Endothelial cell (in vitro differentiated cells): Measurements from ENCODE around the gene ARHGEF12. TPM values are rescaled to one million over a fixed set of nuclear protein-coding genes. Genes with fewer than 3 reads are reported as not detected.

Source experiments
- DNase-seq: peaks from one replicate; pipeline ENCODE4 v3.0.0; 2021; ENCODE audit warnings: low spot score
- H3K27ac Mint-ChIP-seq: one replicate; pipeline ENCODE4 v1.8.0; 2021; ENCODE audit warnings: mixed read lengths, inconsistent platforms; ENCODE audit not compliant: unreplicated experiment
- H3K27me3 Mint-ChIP-seq: one replicate; pipeline ENCODE4 v1.8.0; 2021; ENCODE audit warnings: mild to moderate bottlenecking, moderate library complexity, mixed read lengths, inconsistent platforms; ENCODE audit not compliant: unreplicated experiment
- H3K36me3 Mint-ChIP-seq: one replicate; pipeline ENCODE4 v1.8.0; 2021; ENCODE audit warnings: mild to moderate bottlenecking, low read depth, mixed read lengths, inconsistent platforms; ENCODE audit not compliant: unreplicated experiment
- H3K4me1 Mint-ChIP-seq: one replicate; pipeline ENCODE4 v1.8.0; 2021; ENCODE audit warnings: mild to moderate bottlenecking, mixed read lengths, inconsistent platforms; ENCODE audit not compliant: unreplicated experiment
- H3K4me3 Mint-ChIP-seq: one replicate; pipeline ENCODE4 v1.8.0; 2021; ENCODE audit warnings: mild to moderate bottlenecking, mixed read lengths, inconsistent platforms; ENCODE audit not compliant: unreplicated experiment
- H3K9me3 Mint-ChIP-seq: one replicate; pipeline ENCODE4 v1.8.0; 2021; ENCODE audit warnings: mixed read lengths, inconsistent platforms; ENCODE audit not compliant: unreplicated experiment
- long read RNA-seq: library from polyadenylated mRNA; unstranded; transcript quantifications from one replicate; pipeline ENCODE4 v2.0.0, GENCODE V29; 2020; ENCODE audit not compliant: unreplicated experiment
- total RNA-seq: library from RNA; stranded (reverse); fragmentation: NEBNext Ultra II Directional; extraction: Animal tissue kit (Norgen Biotek cat#: 25700); gene quantifications from one replicate; pipeline ENCODE4 v1.2.1, GENCODE V29; 2021; ENCODE audit not compliant: unreplicated experiment
- TF ChIP-seq, protein P1 (sequence below): fragments of 200-600 bp; sonication (generic); IDR thresholded peaks from one replicate; pipeline ENCODE4 v1.5.0; 2021; ENCODE audit warnings: antibody characterized with exemption; ENCODE audit not compliant: unreplicated experiment

The ARHGEF12 gene, protein sequence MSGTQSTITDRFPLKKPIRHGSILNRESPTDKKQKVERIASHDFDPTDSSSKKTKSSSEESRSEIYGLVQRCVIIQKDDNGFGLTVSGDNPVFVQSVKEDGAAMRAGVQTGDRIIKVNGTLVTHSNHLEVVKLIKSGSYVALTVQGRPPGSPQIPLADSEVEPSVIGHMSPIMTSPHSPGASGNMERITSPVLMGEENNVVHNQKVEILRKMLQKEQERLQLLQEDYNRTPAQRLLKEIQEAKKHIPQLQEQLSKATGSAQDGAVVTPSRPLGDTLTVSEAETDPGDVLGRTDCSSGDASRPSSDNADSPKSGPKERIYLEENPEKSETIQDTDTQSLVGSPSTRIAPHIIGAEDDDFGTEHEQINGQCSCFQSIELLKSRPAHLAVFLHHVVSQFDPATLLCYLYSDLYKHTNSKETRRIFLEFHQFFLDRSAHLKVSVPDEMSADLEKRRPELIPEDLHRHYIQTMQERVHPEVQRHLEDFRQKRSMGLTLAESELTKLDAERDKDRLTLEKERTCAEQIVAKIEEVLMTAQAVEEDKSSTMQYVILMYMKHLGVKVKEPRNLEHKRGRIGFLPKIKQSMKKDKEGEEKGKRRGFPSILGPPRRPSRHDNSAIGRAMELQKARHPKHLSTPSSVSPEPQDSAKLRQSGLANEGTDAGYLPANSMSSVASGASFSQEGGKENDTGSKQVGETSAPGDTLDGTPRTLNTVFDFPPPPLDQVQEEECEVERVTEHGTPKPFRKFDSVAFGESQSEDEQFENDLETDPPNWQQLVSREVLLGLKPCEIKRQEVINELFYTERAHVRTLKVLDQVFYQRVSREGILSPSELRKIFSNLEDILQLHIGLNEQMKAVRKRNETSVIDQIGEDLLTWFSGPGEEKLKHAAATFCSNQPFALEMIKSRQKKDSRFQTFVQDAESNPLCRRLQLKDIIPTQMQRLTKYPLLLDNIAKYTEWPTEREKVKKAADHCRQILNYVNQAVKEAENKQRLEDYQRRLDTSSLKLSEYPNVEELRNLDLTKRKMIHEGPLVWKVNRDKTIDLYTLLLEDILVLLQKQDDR (N-terminal part only)
- 128 TPM for total RNA-seq
- long read RNA-seq, partial matches to known transcripts, result 3 of 6 reads
- long read RNA-seq, other reads (novel, unspliced or antisense), result 3 of 6 reads

DNA sequence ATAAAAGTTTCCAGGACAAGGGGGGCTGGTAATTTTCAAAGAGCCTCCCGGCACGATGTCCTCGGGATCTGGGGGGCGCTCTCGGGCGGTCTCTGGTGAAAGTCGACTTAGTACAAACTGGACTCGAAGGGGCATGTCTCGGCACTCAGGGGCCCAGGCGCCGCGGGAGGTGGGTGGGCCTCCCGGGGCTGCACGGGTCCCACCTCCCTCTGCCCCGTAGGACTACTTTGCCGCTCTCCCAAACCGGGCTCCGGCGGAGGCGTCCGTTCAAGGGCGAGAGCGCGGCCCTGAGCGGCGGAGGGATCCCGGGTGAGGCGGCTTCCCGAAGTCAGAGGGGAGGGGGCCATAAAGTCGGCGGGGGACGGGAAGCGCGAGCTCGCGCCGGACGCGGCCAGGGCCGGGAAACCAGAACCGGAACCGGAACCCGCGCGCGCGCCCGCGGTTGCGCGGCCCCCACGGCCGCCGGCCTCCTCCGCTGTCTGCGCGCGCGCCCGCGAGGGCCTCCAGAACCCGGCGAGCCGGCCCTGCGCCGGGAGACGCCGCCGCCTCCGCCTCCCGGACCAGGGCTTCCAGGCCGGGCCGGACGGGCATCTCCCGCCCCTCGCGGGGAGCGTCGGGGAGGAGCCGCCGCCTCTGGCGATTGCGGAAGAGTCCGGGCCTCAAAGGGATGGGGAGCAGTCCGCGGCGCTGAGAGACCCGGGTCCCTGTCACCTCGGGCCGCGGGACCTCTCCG lies at the start of gene ARHGEF12:
Gene ARHGEF12, plus strand, starts transcription at position 506 of the 733 bp plus-strand sequence. CDS start 831 bp downstream, outside the sequence.
- TF ChIP-seq, protein P1, sequence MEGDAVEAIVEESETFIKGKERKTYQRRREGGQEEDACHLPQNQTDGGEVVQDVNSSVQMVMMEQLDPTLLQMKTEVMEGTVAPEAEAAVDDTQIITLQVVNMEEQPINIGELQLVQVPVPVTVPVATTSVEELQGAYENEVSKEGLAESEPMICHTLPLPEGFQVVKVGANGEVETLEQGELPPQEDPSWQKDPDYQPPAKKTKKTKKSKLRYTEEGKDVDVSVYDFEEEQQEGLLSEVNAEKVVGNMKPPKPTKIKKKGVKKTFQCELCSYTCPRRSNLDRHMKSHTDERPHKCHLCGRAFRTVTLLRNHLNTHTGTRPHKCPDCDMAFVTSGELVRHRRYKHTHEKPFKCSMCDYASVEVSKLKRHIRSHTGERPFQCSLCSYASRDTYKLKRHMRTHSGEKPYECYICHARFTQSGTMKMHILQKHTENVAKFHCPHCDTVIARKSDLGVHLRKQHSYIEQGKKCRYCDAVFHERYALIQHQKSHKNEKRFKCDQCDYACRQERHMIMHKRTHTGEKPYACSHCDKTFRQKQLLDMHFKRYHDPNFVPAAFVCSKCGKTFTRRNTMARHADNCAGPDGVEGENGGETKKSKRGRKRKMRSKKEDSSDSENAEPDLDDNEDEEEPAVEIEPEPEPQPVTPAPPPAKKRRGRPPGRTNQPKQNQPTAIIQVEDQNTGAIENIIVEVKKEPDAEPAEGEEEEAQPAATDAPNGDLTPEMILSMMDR, result no peak
- peaks cover 11% of the 10 kb centered on the region for H3K36me3 Mint-ChIP-seq
- DNase-seq, result peak; percentile 98
- peak within 1 kb of the TSS; percentile 100 for H3K4me3 Mint-ChIP-seq
- H3K4me1 Mint-ChIP-seq, result peaks cover 30% of the 10 kb centered on the region
- H3K27ac Mint-ChIP-seq, result peak within 1 kb of the TSS; percentile 97
- peaks cover 6% of the 10 kb centered on the region for H3K27me3 Mint-ChIP-seq
- no peaks in the 10 kb centered on the region for H3K9me3 Mint-ChIP-seq

- Mint-ChIP-seq H3K4me3 (no peak overlapping the region), H3K36me3 (no peaks in the 10 kb centered on the region), H3K27ac (no peak overlapping the region), H3K9me3 (no peaks in the 10 kb centered on the region), H3K27me3 (peaks cover 2% of the 10 kb centered on the region), H3K4me1 (peaks cover 11% of the 10 kb centered on the region)
- TF ChIP-seq, protein P1, result no peak
- no peak for DNase-seq
These were observed 48.2 kb upstream of the ARHGEF12 start for GRCh38 chr11:120288021-120288420.

DNA sequence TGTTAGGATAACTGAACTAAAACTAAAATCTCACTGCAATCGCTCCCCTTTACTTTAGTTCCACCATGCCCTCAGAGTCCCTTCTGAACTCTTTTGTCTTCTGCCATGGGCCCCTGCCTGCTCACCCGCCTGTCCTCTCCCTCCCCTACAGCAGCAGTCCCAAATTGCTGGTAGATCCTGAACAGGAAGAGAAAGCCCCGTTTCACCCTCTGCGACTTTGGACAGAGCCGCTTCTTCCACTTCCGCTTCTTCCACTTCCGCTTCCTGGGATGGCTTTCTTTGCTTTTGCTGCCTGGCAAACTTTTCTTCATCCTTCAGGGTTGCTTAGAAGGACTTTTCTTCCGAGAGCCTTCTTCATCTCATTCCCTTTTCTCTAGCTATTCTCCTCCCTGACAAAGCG lies 46.8 kb upstream of the ARHGEF12 start:
- no peaks in the 10 kb centered on the region for H3K9me3 Mint-ChIP-seq
- TF ChIP-seq, protein P1, result no peak
- peak; percentile 38 for DNase-seq
- H3K36me3 Mint-ChIP-seq, result no peaks in the 10 kb centered on the region
- peak overlapping the region; percentile 48 for H3K27ac Mint-ChIP-seq
- H3K4me3 Mint-ChIP-seq, result no peak overlapping the region
- peaks cover 2% of the 10 kb centered on the region for H3K27me3 Mint-ChIP-seq
- H3K4me1 Mint-ChIP-seq, result peaks cover 11% of the 10 kb centered on the region

- Mint-ChIP-seq H3K4me1 (peaks cover 11% of the 10 kb centered on the region), H3K27me3 (peaks cover 2% of the 10 kb centered on the region), H3K4me3 (no peak overlapping the region), H3K27ac (no peak overlapping the region), H3K9me3 (no peaks in the 10 kb centered on the region), H3K36me3 (no peaks in the 10 kb centered on the region)
- TF ChIP-seq, protein P1, result no peak
- DNase-seq, result no peak
These were observed 45.3 kb upstream of the ARHGEF12 start for GRCh38 chr11:120290956-120291355.
